GM19324 (cell line): ENCODE results near the gene NCF2.
"Not testable (repeated sequence)": the region's sequence is repeated elsewhere in the genome, so short reads cannot be mapped to it uniquely, and the experiment has no call there.

Experiments used
- ATAC-seq: cut with Tn5 transposase; IDR thresholded peaks from one replicate; pipeline ENCODE4 v1.9.1; 2021; ENCODE audit warnings: mild to moderate bottlenecking, moderate library complexity; ENCODE audit not compliant: unreplicated experiment, low FRiP score

The NCF2 gene

DNA sequence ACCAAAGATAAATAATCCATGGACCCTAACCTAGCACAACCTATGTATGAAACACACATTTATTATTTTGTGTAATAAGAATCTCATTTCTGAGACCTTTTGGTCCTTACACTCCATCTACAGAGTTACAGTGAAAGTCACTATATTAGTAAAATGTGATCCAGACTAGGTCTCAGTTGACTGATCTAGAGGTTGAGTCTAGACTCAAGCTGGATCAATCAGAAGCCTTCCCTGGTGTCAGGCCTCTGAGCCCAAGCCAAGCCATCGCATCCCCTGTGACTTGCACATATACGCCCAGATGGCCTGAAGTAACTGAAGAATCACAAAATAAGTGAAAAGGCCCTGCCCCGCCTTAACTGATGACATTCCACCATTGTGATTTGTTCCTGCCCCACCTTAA, 22.7 kb upstream of the NCF2 start:
- ATAC-seq, result not testable (repeated sequence)

- ATAC-seq, result no peak
Measured at GRCh38 chr1:183612407-183612806, 22.1 kb upstream of the NCF2 start.

DNA sequence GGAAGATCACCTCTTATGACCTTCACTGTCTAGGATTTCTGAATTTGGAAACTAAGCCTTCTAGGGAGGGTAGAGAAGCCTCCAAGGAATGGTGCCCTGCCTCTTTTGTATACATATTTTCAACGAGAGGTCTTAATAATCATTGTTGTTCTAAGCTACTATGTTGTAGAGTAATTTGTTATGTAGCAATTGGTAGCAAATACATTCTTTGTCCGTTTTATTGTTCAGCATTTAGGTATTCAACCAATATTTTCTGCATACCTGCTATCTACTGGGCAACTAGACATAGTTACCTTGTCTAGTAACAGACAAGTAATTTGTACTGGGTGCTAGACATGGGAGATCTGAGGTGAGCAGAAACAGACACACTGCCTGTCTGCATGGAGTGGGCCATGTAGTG, 20.8 kb upstream of the NCF2 start:
- ATAC-seq, result no peak

DNA sequence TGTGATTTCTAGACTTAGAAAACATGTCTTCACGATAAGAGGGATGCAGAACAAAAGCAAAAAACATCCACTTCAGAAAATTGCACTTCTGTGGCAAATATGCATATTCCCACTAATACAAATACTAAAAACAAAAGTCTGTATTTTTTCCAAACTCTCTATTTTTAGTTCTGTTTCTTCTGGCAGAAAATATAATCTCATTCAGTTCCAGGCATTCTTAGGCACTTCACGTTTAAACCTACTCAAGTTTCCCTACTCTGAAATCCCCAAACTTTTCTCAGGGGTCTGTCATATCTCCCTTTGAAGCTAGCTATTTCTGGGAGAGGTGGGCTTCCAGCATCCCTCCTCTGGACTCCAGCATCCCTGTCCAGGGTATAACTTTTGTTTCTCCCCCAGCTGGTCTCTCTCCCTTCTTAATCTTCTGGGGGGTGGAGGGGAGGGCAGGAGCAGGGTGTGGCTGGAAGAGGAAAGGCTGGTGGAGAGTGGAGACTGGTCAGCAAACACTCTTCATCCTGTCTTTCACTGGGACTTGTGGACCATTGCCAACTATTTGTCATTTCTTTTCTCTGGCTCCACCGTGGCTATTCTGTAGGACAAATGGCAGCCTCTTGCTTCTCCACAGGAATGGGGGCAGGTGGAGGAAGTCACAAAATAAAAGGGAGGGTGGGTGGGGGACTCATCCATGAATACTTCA, 19.6 kb upstream of the NCF2 start:
- ATAC-seq, result no peak

DNA sequence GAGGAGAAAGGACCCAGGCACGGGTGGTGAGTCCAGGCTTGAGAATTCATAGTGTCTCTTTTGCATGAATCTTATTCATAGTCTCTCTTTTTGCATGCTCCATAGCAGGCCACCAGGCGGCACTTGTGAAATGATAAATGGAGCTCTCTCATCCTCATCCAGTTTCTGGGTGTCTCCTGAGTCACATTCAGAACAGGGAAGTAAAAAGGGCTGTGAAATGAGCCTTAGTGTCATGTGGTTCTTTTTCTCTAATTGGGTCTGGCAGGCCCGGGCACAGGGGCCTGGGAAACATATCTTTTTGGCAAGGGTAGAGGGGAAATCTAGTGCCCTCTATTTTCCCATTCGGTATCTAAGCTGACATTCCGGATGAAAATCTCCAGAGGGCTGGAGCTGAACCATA, 19.1 kb upstream of the NCF2 start:
- ATAC-seq, result peak; percentile 49

GRCh38 chr1:183607322-183607980, 17.2 kb upstream of the NCF2 start:
- no peak for ATAC-seq

- no peak for ATAC-seq
Measured at GRCh38 chr1:183605904-183606303, 15.6 kb upstream of the NCF2 start.

DNA sequence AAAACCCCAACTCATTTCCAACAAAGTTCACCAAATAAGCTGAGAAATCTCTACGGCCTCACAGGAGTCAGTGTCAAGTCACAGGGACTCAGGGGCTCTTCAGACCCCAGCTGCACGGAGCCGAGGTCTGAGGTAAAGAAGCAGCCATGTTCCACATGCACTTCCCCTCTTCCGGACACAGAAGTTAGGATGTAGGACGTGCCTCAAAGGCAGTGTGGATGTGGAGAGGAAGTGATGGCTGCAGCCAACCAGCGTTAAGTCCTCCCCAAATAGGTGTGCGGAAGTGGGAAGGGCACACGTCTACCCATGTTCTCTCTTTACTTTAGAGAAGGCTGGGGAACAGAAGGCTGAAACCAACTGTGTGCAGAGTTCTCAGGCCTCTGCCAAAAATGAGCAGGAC, 14.6 kb upstream of the NCF2 start:
- ATAC-seq, result no peak

- ATAC-seq, result no peak
Measured at GRCh38 chr1:183604038-183604808, 14.0 kb upstream of the NCF2 start.

DNA sequence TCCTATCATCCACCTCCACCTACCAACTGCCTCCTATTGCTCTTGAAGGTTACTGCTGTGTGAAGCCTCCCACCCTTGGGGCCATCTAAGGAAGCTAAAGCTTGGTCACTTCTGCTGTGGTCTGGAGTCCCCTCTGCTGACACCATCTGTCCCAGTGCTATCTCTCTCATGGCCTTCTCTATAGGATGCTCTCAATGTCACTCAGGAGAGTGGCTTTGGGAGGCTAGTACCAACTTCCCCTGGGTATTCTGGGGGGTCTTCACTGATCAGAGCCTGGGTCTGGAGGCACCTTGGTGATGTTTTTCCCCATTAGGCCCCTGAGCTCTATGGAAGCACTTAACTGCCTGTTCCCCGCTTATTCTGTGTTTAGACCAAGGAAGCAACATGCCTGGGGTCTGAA, 12.3 kb upstream of the NCF2 start:
- no peak for ATAC-seq

DNA sequence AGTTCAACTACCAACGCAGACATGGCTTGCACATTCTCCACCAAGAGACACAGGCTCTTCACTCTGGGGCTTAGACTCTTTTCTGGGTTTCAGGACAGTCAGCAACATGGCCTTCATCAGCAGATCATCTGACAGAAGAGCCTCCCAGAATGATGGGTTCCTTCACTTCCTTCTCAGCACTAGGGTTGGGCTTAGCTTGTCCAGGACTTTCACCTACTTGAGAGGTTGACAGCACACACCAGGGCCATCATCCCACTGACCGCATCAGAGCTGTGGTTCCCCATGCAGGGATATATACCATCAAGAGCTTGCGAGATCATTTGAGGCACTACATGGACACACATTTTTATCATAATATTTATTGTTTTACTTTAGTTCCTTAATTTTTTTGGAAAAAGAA, 10.4 kb upstream of the NCF2 start:
- ATAC-seq, result no peak

GRCh38 chr1:183600136-183600535, 9.9 kb upstream of the NCF2 start:
- no peak for ATAC-seq

GRCh38 chr1:183598386-183598785, 8.1 kb upstream of the NCF2 start:
- peak; percentile 72 for ATAC-seq

DNA sequence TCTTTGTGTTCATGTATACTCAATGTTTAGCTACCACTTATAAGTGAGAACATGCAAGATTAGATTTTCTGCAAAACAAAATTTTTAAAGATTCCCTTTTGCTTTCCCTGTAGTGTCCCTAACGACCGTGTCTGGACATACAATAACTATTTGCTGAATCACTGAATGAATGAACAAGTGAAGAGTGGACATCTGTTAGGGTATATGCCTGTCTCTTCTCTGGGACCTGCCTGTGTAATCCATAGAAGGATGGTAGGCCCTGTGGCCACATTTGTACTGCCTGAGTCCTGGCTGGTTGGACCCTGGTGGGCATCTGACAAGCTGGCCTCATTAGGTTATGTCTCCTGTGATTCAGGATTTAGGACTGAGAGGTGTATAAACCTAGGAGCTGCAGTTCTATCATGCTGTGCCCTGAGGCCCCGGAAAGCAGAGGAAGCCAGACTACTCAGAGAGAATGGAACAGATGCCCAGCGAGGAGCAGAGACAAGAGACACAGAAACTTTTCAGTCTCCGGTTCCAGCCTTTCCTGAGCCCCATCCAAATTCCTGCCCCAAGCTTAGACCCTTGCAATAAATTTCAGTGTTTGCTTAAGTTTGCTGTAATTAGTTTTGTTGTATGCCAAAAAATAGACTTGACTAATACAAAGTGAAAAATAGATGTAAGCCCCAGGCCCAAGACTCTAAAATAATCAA, 7.5 kb upstream of the NCF2 start:
- ATAC-seq, result no peak

- no peak for ATAC-seq
Measured at GRCh38 chr1:183596500-183596899, 6.2 kb upstream of the NCF2 start.

DNA sequence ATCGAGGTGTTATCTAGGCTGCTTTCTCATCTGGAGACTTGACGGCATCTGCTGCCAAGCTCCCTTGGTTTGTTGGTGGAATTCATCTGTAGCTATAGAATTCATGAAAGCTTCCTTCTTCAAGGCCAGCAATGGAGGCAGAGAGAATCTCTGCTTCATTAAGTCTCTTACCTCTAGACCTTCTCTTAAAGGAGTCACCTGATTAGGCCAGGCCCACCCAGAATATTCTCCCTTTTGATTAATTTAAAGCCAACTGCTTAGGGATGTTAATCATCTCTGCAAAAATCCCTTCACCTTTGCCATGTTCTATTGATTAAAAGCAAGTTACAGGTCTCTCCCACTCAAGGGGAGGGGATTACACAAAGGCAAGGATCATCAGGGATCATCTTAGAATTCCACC, 5.3 kb upstream of the NCF2 start:
- ATAC-seq, result no peak

GRCh38 chr1:183593356-183593755, 3.1 kb upstream of the NCF2 start:
- peak; percentile 34 for ATAC-seq

DNA sequence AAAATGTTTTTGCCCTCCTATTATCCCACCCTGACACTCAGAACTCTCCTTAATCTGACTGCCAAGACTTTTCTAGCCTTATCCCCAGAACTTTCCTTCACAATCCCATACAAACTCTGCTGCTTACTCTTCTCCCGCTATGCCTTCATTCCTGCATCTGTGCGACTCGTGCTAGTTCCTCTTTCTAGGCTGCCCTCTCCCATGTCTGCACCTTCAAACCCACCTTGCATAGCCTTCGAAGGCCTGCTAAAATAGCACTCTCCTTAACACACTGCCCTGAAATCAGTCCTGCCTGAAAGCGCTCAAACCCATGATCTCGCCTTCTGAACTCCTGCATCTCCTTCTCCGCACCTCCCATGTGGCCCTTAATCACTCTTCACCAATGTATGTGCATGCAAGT, 2.5 kb upstream of the NCF2 start:
- no peak for ATAC-seq

DNA sequence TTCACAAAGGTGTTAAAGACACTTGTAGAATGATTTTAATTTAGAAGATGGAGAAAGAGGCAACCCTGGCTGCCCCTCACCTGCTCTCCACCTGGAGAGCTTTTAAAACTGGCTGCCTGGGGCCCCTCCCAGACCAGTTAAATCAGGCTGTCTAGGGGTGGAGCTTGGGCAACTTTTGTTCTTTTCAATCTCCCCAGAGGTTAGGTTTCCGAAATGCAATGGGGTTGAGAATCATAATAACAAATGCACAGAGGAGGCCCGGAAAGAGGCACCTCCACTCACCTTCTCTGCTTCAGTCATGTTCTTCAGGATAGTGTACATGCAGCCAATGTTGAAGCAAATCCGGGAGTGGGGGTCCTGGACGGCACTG, 400 bp downstream of the NCF2 start:
- ATAC-seq, result peak; percentile 26

DNA sequence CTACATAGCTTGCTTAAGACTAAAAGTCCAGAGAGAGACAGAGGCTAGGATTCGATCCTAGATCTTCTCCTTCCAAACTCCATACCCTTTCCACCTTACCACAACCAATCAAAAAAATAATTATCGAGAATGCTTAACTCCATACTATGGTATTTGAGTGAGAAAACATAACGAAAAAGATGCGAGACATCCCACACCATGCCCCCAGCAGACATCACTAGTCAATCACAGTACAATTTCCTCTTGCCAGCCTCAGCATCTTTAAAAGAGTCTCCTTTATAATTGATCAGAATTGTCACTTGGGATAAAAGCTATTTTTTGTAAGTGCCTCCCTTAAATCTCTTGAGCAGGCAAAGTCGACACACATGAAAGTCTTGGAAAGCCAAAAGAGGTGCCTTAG, 875 bp downstream of the NCF2 start:
- no peak for ATAC-seq

DNA sequence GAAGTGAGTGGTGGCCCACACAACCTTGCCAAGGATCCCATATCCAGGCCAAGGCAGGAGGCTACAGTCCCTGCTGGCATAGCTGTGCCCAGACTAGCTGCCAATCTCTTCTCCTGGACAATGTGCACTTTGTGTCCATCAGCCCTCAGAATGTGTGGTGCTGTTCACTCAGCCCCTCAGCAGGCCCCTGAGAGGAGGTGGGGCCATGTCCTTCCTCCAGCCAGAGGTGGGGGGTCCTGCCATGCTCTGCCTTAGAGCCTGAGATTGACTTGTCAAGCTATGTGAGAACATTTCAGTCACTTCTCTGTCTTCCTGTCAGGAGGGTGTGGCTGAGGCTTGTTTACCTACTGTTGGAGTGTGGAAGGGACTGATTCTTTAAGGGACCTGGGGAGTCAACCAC, 1.4 kb downstream of the NCF2 start:
- no peak for ATAC-seq
